Parathyroid adenoma (tissue), 2 donors: ENCODE results near the gene TMEM69.

ENCODE experiments used
- H2AFZ ChIP-seq: fragments of 300-600 bp; sonication (generic); one replicate; pipeline ENCODE4 v1.7.0; 2017; ENCODE audit warnings: antibody characterized with exemption, mild to moderate bottlenecking
- H3K27ac ChIP-seq: fragments of 300-600 bp; sonication (generic); one replicate; pipeline ENCODE4 v1.7.0; 2017
- H3K27me3 ChIP-seq: fragments of 300-600 bp; sonication (generic); one replicate; pipeline ENCODE4 v1.7.0; 2017; ENCODE audit warnings: low read length; ENCODE audit not compliant: control insufficient read depth, insufficient read depth
- H3K36me3 ChIP-seq: fragments of 300-600 bp; sonication (generic); one replicate; pipeline ENCODE4 v1.7.0; 2017; ENCODE audit warnings: low read length; ENCODE audit not compliant: control insufficient read depth, insufficient read depth
- H3K4me1 ChIP-seq: fragments of 300-600 bp; sonication (generic); one replicate; pipeline ENCODE4 v1.7.0; 2017; ENCODE audit warnings: control low read depth
- H3K4me2 ChIP-seq: fragments of 300-600 bp; sonication (generic); one replicate; pipeline ENCODE4 v1.7.0; 2017; ENCODE audit warnings: low read length
- H3K4me3 ChIP-seq: fragments of 300-600 bp; sonication (generic); one replicate; pipeline ENCODE4 v1.7.0; 2017; ENCODE audit warnings: low read depth, low read length
- H3K79me2 ChIP-seq: fragments of 300-600 bp; sonication (generic); one replicate; pipeline ENCODE4 v1.7.0; 2017; ENCODE audit warnings: control low read depth
- H3K9ac ChIP-seq: fragments of 300-600 bp; sonication (generic); one replicate; pipeline ENCODE4 v1.7.0; 2017; ENCODE audit warnings: mild to moderate bottlenecking
- H3K9me3 ChIP-seq: fragments of 300-600 bp; sonication (generic); one replicate; pipeline ENCODE4 v1.7.0; 2017; ENCODE audit warnings: low read length; ENCODE audit not compliant: control insufficient read depth
- TF ChIP-seq, protein P1 (sequence below): fragments of 300-600 bp; sonication (generic); IDR thresholded peaks from one replicate; pipeline ENCODE4 v1.7.0; 2017; ENCODE audit warnings: antibody characterized with exemption, mild to moderate bottlenecking
- donor health status: primary hyperparathyroidism.

The TMEM69 gene

DNA sequence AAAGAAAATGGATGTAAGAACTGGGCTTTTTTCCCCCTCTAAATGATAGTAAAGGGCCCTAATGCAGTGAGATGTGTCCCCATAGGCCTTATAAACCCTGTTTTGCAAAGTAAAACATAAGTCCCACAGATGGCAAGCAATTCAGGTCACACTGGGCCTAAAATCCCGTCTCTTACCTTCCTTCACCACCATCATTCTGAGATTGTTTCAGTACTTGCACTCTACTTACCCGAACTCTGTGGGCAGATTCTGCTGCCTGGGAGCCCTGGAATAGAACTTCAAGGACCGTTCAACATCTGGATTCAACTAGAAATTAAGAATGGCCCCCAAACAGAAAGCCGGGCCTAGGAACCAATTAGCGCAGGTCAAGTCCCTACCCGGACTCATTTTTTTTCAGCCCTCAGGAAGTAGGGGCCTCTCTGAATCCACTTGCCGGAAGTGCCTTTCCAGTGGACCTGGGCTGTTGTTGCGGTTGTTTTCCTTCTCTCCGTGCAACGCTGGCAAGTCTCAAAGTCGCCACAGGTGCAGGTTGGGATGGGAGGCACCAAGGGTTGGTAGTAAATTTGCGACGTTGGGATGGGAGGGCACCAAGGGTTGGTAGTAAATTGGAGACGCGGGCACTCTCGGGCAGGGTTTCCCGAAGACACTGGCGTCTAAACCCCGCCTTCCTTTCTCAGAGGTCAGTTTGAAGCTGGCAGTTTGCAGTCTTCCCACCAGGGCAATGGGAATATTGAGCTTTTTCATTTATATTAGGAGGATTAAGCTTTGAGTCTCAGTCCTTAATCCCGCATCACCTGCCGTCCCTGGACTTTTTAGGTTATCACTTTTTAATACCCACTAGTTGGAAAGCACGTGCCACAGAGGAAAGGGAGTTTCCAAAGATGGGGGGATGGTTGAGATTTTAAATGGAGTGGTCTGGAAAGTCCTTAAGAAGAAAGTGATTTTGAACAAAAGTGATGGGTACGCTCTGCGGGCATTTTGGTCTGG, at the start of gene TMEM69:
Gene TMEM69 (plus strand): TSS at position 428 of the 987 bp plus-strand sequence. CDS start 2,888 bp downstream, outside the sequence.
- peak within 1 kb of the TSS; percentile 95 for H3K27ac ChIP-seq
- peak within 1 kb of the TSS; percentile 95 for H2AFZ ChIP-seq
- peak within 1 kb of the TSS; percentile 98 for H3K4me2 ChIP-seq
- no peaks in the 10 kb centered on the region for H3K36me3 ChIP-seq
- H3K4me1 ChIP-seq = no peaks in the 10 kb centered on the region
- H3K27me3 ChIP-seq = no peaks in the 10 kb centered on the region
- peaks cover 4% of the 10 kb centered on the region for H3K79me2 ChIP-seq
- TF ChIP-seq, protein P1, sequence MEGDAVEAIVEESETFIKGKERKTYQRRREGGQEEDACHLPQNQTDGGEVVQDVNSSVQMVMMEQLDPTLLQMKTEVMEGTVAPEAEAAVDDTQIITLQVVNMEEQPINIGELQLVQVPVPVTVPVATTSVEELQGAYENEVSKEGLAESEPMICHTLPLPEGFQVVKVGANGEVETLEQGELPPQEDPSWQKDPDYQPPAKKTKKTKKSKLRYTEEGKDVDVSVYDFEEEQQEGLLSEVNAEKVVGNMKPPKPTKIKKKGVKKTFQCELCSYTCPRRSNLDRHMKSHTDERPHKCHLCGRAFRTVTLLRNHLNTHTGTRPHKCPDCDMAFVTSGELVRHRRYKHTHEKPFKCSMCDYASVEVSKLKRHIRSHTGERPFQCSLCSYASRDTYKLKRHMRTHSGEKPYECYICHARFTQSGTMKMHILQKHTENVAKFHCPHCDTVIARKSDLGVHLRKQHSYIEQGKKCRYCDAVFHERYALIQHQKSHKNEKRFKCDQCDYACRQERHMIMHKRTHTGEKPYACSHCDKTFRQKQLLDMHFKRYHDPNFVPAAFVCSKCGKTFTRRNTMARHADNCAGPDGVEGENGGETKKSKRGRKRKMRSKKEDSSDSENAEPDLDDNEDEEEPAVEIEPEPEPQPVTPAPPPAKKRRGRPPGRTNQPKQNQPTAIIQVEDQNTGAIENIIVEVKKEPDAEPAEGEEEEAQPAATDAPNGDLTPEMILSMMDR = no peak
- no peaks in the 10 kb centered on the region for H3K9me3 ChIP-seq
- H3K9ac ChIP-seq = peak within 1 kb of the TSS; percentile 76
- H3K4me3 ChIP-seq = peak within 1 kb of the TSS; percentile 99

GRCh38 chr1:45640293-45640692, 47.7 kb upstream of the TMEM69 start:
- Histone ChIP-seq H3K4me1 (no peaks in the 10 kb centered on the region), H2AFZ (no peak overlapping the region), H3K9ac (no peak overlapping the region), H3K9me3 (no peaks in the 10 kb centered on the region), H3K27ac (no peak overlapping the region), H3K4me2 (no peak overlapping the region), H3K79me2 (no peaks in the 10 kb centered on the region), H3K4me3 (no peak overlapping the region), H3K36me3 (no peaks in the 10 kb centered on the region), H3K27me3 (no peaks in the 10 kb centered on the region)
- TF ChIP-seq, protein P1 = no peak

- Histone ChIP-seq H3K36me3 (no peaks in the 10 kb centered on the region), H3K4me1 (no peaks in the 10 kb centered on the region), H3K9me3 (no peaks in the 10 kb centered on the region), H3K4me3 (no peak overlapping the region), H2AFZ (no peak overlapping the region), H3K9ac (no peak overlapping the region), H3K27ac (no peak overlapping the region), H3K79me2 (no peaks in the 10 kb centered on the region), H3K27me3 (no peaks in the 10 kb centered on the region), H3K4me2 (no peak overlapping the region)
- TF ChIP-seq, protein P1 = no peak
Observed at GRCh38 chr1:45643321-45643720, 44.7 kb upstream of the TMEM69 start.

GRCh38 chr1:45643978-45644377, 44.0 kb upstream of the TMEM69 start:
- H2AFZ ChIP-seq = no peak overlapping the region
- H3K27me3 ChIP-seq = no peaks in the 10 kb centered on the region
- no peak overlapping the region for H3K4me3 ChIP-seq
- H3K4me2 ChIP-seq = no peak overlapping the region
- TF ChIP-seq, protein P1 = no peak
- H3K4me1 ChIP-seq = no peaks in the 10 kb centered on the region
- no peaks in the 10 kb centered on the region for H3K36me3 ChIP-seq
- no peaks in the 10 kb centered on the region for H3K9me3 ChIP-seq
- H3K79me2 ChIP-seq = no peaks in the 10 kb centered on the region
- no peak overlapping the region for H3K27ac ChIP-seq
- no peak overlapping the region for H3K9ac ChIP-seq
